Measurements from ENCODE around the gene LGALS8.
"Not testable (repeated sequence)": the region's sequence is repeated elsewhere in the genome, so short reads cannot be mapped to it uniquely, and the experiment has no call there.

The LGALS8 gene

DNA sequence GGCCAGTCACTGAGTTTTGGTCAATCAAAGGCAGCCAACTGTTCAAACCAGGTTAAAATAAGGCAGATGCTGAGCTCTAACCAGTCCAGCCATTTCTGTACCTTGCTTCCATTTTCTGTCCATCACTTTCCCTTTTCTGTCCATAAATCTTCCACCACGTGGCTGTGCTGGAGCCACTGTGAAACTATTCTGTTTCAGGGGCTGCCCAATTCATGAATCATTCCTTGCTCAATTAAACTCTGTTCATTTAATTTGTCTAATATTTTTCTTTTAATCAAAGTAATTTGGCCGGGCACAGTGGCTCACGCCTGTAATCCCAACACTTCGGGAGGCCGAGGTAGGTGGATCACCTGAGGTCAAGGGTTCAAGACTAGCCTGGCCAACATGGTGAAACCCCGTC is 22.7 kb upstream of the LGALS8 start:
- H3K9me3 ChIP-seq (ENCODE audit: severe bottlenecking): no peaks in the 10 kb centered on the region
- H3K4me3 ChIP-seq (ENCODE audit: severe bottlenecking): no peak overlapping the region
- DNase-seq (ENCODE audit: low spot score) (no peak), ATAC-seq (ENCODE audit: low read depth) (no peak)
- no peaks in the 10 kb centered on the region for H3K27me3 ChIP-seq (ENCODE audit: insufficient read depth, poor library complexity, severe bottlenecking)
- H3K27ac ChIP-seq (ENCODE audit: poor library complexity, severe bottlenecking): no peak overlapping the region
- no peaks in the 10 kb centered on the region for H3K36me3 ChIP-seq (ENCODE audit: low read depth)
- TF ChIP-seq CTCF (IDR thresholded peaks at IDR 0.05; ENCODE audit: poor library complexity, severe bottlenecking): no peak
- H3K4me1 ChIP-seq (ENCODE audit: insufficient read depth, poor library complexity, severe bottlenecking): no peaks in the 10 kb centered on the region

DNA sequence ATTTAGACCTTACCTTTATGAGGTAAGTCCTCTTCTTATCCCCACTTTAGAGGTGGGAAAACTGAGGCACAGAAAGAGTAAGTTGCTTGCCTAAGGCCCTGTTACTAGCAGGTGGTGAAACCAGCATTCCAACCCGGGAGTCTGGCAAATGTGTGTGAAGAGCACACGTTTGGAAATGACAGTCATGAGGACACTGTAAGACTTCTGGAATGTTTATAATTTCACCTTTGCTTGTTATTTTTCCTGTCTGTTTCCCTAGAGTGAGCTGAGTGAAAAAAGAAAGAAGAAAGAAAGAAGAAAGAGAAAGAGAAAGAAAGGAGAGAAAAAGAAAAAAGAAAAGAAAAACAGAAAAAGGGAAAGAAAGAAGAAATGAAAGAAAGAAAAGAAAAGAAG is 21.2 kb upstream of the LGALS8 start:
- no peaks in the 10 kb centered on the region for H3K27me3 ChIP-seq (ENCODE audit: insufficient read depth, poor library complexity, severe bottlenecking)
- no peaks in the 10 kb centered on the region for H3K4me1 ChIP-seq (ENCODE audit: insufficient read depth, poor library complexity, severe bottlenecking)
- no peak overlapping the region for H3K4me3 ChIP-seq (ENCODE audit: severe bottlenecking)
- TF ChIP-seq CTCF (IDR thresholded peaks at IDR 0.05; ENCODE audit: poor library complexity, severe bottlenecking): no peak
- DNase-seq (ENCODE audit: low spot score) (no peak), ATAC-seq (ENCODE audit: low read depth) (no peak)
- no peaks in the 10 kb centered on the region for H3K9me3 ChIP-seq (ENCODE audit: severe bottlenecking)
- no peak overlapping the region for H3K27ac ChIP-seq (ENCODE audit: poor library complexity, severe bottlenecking)
- H3K36me3 ChIP-seq (ENCODE audit: low read depth): no peaks in the 10 kb centered on the region

DNA sequence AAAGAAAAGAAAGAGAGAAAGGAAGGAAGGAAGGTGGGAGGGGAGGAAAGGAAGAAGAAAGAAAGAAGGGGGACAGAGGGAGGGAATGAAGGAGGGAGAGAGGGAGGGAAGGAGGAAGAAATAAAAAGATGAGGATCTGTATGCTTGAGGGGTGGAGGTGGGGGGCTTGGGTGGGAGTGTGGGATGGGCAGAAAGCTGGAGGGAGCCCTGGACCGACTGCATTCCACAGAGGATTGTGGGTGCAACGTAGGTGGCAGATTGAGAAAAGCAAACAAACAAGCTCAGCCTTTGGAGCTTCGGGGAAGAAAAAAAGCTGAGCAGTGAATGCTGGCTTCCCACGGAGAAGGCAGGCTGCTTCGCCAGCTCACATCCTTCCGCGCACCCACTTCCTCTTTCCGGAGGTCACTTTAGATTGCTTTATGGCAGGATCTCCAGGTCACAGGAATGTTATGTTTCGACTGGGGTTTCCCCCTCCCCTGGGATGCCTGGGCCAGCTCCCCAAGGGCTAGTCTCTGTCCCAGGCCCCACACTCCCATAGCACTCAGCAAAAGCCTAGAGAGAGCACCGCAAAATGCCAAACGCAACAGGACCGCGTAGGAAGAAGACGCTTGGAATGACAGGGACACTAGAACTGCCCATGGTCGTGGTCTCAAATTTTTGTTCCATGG is 20.7 kb upstream of the LGALS8 start:
- Histone ChIP-seq H3K27ac (ENCODE audit: poor library complexity, severe bottlenecking) (no peak overlapping the region), H3K27me3 (ENCODE audit: insufficient read depth, poor library complexity, severe bottlenecking) (no peaks in the 10 kb centered on the region), H3K9me3 (ENCODE audit: severe bottlenecking) (no peaks in the 10 kb centered on the region), H3K4me1 (ENCODE audit: insufficient read depth, poor library complexity, severe bottlenecking) (no peaks in the 10 kb centered on the region), H3K4me3 (ENCODE audit: severe bottlenecking) (no peak overlapping the region), H3K36me3 (ENCODE audit: low read depth) (no peaks in the 10 kb centered on the region)
- DNase-seq (ENCODE audit: low spot score) (no peak), ATAC-seq (ENCODE audit: low read depth) (peak; percentile 64)
- TF ChIP-seq CTCF (IDR thresholded peaks at IDR 0.05; ENCODE audit: poor library complexity, severe bottlenecking): no peak

DNA sequence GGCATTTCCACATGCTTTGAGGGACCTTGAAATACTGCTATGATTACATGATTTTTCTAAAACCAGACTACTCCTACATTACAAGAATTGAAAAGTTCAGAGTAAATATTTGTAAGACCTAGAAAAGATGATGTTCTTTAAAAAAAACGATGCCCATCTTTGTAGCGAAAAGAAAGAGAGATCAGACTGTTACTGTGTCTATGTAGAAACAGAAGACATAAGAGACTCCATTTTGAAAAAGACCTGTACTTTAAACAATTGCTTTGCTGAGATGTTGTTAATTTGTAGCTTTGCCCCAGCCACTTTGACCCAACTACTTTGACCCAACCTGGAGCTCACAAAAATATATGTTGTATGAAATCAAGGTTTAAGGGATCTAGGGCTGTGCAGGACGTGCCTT is 19.4 kb upstream of the LGALS8 start:
- H3K27ac ChIP-seq (ENCODE audit: poor library complexity, severe bottlenecking); H3K9me3 ChIP-seq (ENCODE audit: severe bottlenecking); H3K4me1 ChIP-seq (ENCODE audit: insufficient read depth, poor library complexity, severe bottlenecking); H3K27me3 ChIP-seq (ENCODE audit: insufficient read depth, poor library complexity, severe bottlenecking); H3K4me3 ChIP-seq (ENCODE audit: severe bottlenecking); ATAC-seq (ENCODE audit: low read depth); H3K36me3 ChIP-seq (ENCODE audit: low read depth); DNase-seq (ENCODE audit: low spot score): not testable (repeated sequence)

GRCh38 chr1:236507022-236507700 is 16.6 kb upstream of the LGALS8 start:
- TF ChIP-seq CTCF (IDR thresholded peaks at IDR 0.05; ENCODE audit: poor library complexity, severe bottlenecking): no peak

More at GRCh38 chr1:236507022-236507700, 16.6 kb upstream of the LGALS8 start:
- no peak overlapping the region for H3K27ac ChIP-seq (ENCODE audit: poor library complexity, severe bottlenecking)
- no peak for DNase-seq (ENCODE audit: low spot score)
- no peaks in the 10 kb centered on the region for H3K4me1 ChIP-seq (ENCODE audit: insufficient read depth, poor library complexity, severe bottlenecking)
- H3K9me3 ChIP-seq (ENCODE audit: severe bottlenecking): no peaks in the 10 kb centered on the region
- H3K4me3 ChIP-seq (ENCODE audit: severe bottlenecking): no peak overlapping the region
- ATAC-seq (ENCODE audit: low read depth): no peak
- H3K36me3 ChIP-seq (ENCODE audit: low read depth): no peaks in the 10 kb centered on the region
- H3K27me3 ChIP-seq (ENCODE audit: insufficient read depth, poor library complexity, severe bottlenecking): no peaks in the 10 kb centered on the region

All from RWPE2 (cell line).